Loucy (cell line): ENCODE measurements around the gene MPHOSPH9.

ENCODE experiments used
- H2AFZ ChIP-seq: fragments of 200-600 bp; sonication (generic); 2 replicates; pipeline ENCODE4 v1.6.0; 2016; ENCODE audit warnings: antibody characterized with exemption, mild to moderate bottlenecking, low read length, moderate library complexity
- H3F3A ChIP-seq: fragments of 200-600 bp; 2 replicates; pipeline ENCODE4 v1.6.0; 2016; ENCODE audit warnings: antibody characterized with exemption, low read depth, mild to moderate bottlenecking
- H3K27me3 ChIP-seq: fragments of 200-600 bp; sonication (generic); 2 replicates; pipeline ENCODE4 v1.6.1; 2014; ENCODE audit warnings: low read length, mild to moderate bottlenecking; ENCODE audit not compliant: insufficient read depth, poor library complexity, severe bottlenecking
- H3K36me3 ChIP-seq: fragments of 200-600 bp; sonication (generic); 2 replicates; pipeline ENCODE4 v1.6.1; 2016; ENCODE audit warnings: low read length; ENCODE audit not compliant: insufficient read depth
- H3K4me1 ChIP-seq: fragments of 200-600 bp; sonication (generic); 2 replicates; pipeline ENCODE4 v1.5.1; 2014; ENCODE audit warnings: low read length, mild to moderate bottlenecking; ENCODE audit not compliant: insufficient read depth, poor library complexity, severe bottlenecking
- H3K4me2 ChIP-seq: fragments of 200-600 bp; sonication (generic); 2 replicates; pipeline ENCODE4 v1.6.0; 2014; ENCODE audit warnings: antibody characterized with exemption, low read length, low read depth, mild to moderate bottlenecking; ENCODE audit not compliant: poor library complexity, severe bottlenecking
- H3K4me3 ChIP-seq: fragments of 200-600 bp; sonication (generic); 2 replicates; pipeline ENCODE4 v1.5.1; 2014; ENCODE audit warnings: low read length, mild to moderate bottlenecking, mixed read lengths; ENCODE audit not compliant: poor library complexity, severe bottlenecking
- H3K79me2 ChIP-seq: fragments of 200-600 bp; sonication (generic); 2 replicates; pipeline ENCODE4 v1.6.1; 2014; ENCODE audit warnings: low read length; ENCODE audit not compliant: insufficient read depth
- H3K9ac ChIP-seq: fragments of 200-600 bp; sonication (generic); 2 replicates; pipeline ENCODE4 v1.6.0; 2014; ENCODE audit warnings: mild to moderate bottlenecking, low read depth, low read length, moderate library complexity; ENCODE audit not compliant: poor library complexity, severe bottlenecking
- H3K9me2 ChIP-seq: fragments of 200-600 bp; sonication (generic); replicated peaks from 2 replicates; pipeline ENCODE4 v1.6.1; 2016; ENCODE audit warnings: low read depth, low read length, mixed read lengths
- H3K9me3 ChIP-seq: fragments of 200-600 bp; sonication (generic); 2 replicates; pipeline ENCODE4 v1.6.1; 2014; ENCODE audit warnings: mild to moderate bottlenecking, antibody characterized with exemption, low read length, low read depth; ENCODE audit not compliant: insufficient read depth
- H4K20me1 ChIP-seq: fragments of 200-600 bp; sonication (generic); 2 replicates; pipeline ENCODE4 v1.6.0; 2014; ENCODE audit warnings: antibody characterized with exemption, low read length, mild to moderate bottlenecking; ENCODE audit not compliant: insufficient read depth, poor library complexity, severe bottlenecking
- EZH2phosphoT487 ChIP-seq: fragments of 200-600 bp; IDR thresholded peaks from 2 replicates; pipeline ENCODE4 v1.6.1; 2018; ENCODE audit warnings: antibody characterized with exemption, mild to moderate bottlenecking, moderate library complexity, borderline replicate concordance
- TF ChIP-seq, protein P1 (sequence below): fragments of 200-600 bp; sonication (generic); conservative IDR thresholded peaks from 2 replicates; pipeline ENCODE4 v1.5.1; 2014; ENCODE audit warnings: mild to moderate bottlenecking, antibody characterized with exemption, low read length

Gene MPHOSPH9

DNA sequence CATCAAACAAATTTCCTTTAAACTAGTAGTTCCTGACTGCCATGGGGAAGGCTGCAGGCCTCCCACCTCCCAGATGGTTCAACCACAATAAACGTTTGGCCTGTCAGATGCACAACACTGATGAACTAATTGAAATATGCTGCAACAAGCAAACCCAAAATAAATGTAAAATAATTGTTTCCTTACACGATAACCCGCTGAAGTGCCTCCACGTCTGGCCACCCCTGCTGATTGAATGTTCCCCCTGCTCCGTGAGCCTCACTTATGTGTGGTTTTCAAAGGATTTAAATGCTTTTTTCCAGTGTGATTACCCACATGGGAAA is 90.5 kb downstream of the MPHOSPH9 start:
- Histone ChIP-seq H3K79me2 (no peaks in the 10 kb centered on the region), H3K4me3 (no peak overlapping the region), H3K4me2 (no peak overlapping the region)

DNA sequence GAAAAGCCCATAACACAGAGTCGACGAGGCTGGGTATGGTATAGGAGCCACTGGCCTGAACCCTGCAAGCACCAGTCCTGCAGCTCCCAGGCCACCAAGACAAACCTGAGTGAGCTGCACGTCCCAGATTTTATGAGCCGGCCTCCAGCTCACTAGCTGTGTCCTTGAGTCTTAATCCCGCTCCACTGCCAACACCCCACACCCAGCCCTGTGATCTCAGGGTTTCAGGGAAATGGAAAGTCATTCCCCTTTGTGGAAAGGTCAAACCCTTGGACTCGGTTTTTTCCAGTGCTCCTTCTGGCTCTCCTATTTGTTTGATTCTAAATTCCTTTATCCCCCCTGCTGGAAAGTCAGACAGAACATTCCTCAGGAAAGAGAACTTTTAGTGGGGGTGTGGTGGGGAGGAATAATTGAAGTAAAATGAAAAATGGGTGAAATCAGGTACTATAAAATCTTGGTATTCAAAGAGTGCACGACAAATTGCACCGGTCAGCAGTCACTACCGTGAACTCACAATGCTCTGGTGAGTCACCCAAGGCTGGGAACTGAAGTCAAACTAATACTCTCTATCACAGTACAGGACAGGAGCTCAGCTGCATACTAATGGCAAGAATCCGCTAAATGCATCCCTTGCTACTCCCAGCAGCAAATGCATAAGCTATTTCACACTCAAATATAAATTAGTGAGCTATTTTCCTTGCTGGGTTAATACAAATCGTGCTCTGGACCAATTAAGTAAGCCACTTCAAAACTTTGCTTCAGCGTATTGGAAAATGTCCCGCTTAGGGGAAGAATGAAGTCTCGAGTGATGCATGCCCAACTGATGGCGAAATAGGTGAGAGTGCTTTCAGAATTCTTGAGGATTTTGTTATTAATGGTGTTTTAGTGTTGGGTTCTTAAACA is 91.1 kb downstream of the MPHOSPH9 start:
- Histone ChIP-seq H3K9me2 (no peaks in the 10 kb centered on the region), H3K9ac (no peak overlapping the region), H3K4me2 (no peak overlapping the region), H3K9me3 (no peaks in the 10 kb centered on the region), H3K27me3 (no peaks in the 10 kb centered on the region), H2AFZ (no peak overlapping the region), H4K20me1 (no peaks in the 10 kb centered on the region), H3K36me3 (no peaks in the 10 kb centered on the region), H3K79me2 (no peaks in the 10 kb centered on the region), H3K4me1 (peaks cover 9% of the 10 kb centered on the region), H3K4me3 (no peak overlapping the region), H3F3A (no peaks in the 10 kb centered on the region)
- TF ChIP-seq, protein P1, sequence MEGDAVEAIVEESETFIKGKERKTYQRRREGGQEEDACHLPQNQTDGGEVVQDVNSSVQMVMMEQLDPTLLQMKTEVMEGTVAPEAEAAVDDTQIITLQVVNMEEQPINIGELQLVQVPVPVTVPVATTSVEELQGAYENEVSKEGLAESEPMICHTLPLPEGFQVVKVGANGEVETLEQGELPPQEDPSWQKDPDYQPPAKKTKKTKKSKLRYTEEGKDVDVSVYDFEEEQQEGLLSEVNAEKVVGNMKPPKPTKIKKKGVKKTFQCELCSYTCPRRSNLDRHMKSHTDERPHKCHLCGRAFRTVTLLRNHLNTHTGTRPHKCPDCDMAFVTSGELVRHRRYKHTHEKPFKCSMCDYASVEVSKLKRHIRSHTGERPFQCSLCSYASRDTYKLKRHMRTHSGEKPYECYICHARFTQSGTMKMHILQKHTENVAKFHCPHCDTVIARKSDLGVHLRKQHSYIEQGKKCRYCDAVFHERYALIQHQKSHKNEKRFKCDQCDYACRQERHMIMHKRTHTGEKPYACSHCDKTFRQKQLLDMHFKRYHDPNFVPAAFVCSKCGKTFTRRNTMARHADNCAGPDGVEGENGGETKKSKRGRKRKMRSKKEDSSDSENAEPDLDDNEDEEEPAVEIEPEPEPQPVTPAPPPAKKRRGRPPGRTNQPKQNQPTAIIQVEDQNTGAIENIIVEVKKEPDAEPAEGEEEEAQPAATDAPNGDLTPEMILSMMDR, result no peak
- no peak for TF ChIP-seq EZH2phosphoT487

More for the DNA sequence above, 90.5 kb downstream of the MPHOSPH9 start:
- Histone ChIP-seq H3F3A (no peaks in the 10 kb centered on the region), H3K4me1 (peaks cover 9% of the 10 kb centered on the region), H3K9ac (no peak overlapping the region), H4K20me1 (no peaks in the 10 kb centered on the region), H3K36me3 (no peaks in the 10 kb centered on the region), H2AFZ (no peak overlapping the region), H3K27me3 (no peaks in the 10 kb centered on the region), H3K9me3 (no peaks in the 10 kb centered on the region), H3K9me2 (no peaks in the 10 kb centered on the region)
- TF ChIP-seq, protein P1, result no peak
- no peak for TF ChIP-seq EZH2phosphoT487

DNA sequence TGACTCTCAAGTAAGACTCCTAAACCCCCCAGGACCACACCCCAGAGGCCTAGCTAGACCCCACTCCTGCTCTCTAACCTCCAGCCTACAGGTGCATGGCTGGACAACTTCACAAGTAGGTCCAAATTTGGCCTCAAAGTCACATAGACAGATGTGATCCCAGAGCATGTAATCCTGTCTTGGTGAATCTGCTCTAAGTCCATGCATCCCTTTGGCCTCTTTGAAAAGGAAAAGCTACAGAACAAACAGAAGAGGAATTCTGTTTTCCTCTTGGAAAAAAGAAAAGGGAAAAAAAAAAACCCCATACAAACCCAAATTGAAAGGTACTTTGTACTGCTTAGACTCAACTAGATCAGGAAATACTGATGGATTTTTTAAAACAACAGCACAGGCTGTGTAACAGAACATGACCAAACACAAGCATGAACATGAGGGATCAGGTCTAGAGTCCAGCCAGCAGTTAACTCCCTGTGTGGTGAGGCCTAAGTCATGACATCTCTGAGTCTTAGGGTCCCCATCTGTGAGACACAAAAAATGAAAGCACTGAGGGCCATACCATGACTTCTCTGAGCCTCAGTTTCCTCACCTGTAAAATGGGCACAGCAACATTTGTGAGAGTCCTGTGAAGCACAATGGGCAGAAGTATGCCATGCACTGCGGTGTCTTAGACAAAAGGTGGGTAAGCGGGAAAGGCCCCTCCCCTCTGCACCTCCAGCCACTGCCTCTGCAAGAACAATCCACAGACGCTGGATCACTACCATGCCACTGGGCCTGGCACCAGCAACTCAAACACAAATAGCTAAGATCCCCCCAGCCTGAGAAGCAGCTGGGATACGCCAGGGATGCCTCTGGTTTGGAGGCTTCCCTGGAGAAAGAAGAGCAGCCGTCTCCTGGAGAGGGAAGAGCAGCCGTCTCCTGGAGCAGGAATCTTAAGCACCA is 92.0 kb downstream of the MPHOSPH9 start:
- no peaks in the 10 kb centered on the region for H4K20me1 ChIP-seq
- H3K27me3 ChIP-seq, result no peaks in the 10 kb centered on the region
- H3K4me1 ChIP-seq, result peaks cover 9% of the 10 kb centered on the region
- no peaks in the 10 kb centered on the region for H3K36me3 ChIP-seq
- no peaks in the 10 kb centered on the region for H3K79me2 ChIP-seq
- no peaks in the 10 kb centered on the region for H3K9me2 ChIP-seq
- H3F3A ChIP-seq, result no peaks in the 10 kb centered on the region
- peak overlapping the region; percentile 72; the same call in 1 of the 2 replicates for H2AFZ ChIP-seq
- H3K9ac ChIP-seq, result no peak overlapping the region
- no peak for TF ChIP-seq EZH2phosphoT487
- TF ChIP-seq, protein P1, result no peak
- H3K4me2 ChIP-seq, result no peak overlapping the region
- no peaks in the 10 kb centered on the region for H3K9me3 ChIP-seq
- H3K4me3 ChIP-seq, result no peak overlapping the region
